GM21576 (cell line): Measurements from ENCODE around the gene NYAP1.
"Not testable (repeated sequence)": the region's sequence is repeated elsewhere in the genome, so short reads cannot be mapped to it uniquely, and the experiment has no call there.

Experiments
- ATAC-seq: cut with Tn5 transposase; IDR thresholded peaks from one replicate; pipeline ENCODE4 v1.9.1; 2021; ENCODE audit warnings: mild to moderate bottlenecking, moderate library complexity; ENCODE audit not compliant: unreplicated experiment

The NYAP1 gene

DNA sequence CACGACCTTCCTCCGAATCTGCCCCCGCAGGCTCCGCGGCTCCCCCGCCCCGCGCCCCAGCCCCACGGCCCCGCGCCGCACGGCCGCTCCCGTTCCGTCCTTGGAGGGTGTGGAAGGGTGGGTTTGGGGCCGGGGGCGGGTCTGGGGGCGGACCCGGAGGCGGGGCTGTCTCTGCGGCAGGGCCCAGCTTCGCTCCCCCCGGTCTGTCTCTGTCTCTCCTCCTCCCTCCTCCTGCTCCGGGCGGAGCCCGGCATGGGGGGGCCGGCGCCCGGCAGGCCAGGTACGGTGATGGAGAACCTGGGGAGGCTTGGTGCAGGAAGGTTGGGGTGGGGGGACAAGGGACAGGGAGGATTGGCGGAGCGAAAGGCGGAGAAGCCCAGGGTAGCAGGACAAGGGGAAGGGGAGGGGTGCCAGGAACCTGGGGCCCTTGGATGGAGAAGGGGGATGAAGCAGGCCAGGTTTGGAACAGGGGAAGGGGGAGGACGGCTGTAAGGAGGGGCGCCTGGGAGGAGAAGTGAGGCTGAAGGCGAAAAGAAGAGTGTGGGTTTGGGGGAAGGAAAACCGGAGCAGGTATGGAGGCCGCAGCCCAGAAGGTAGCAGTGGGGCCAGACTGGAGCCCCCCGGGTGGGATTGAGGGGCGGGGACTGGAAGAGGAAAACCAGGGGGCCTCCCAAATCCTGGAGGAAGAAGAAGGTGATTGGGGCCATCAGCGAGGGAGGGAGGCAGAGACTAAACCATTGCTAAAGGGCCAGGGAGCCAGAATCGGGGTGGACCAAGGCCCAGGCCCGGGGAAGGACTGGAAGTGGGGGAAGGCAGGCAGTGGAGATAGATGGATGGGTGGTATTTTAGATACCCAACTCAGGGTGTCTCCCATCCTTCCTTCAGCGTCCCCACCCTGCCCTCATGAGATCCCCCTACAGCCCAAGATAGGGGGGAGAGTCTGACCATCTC lies at the start of gene NYAP1:
Gene NYAP1 (plus strand): TSS at position 206 of the 951 bp plus-strand sequence. CDS start 1,385 bp downstream, outside the sequence.
- no peak for ATAC-seq

- ATAC-seq, result no peak
Measured at GRCh38 chr7:100434297-100435144, 49.2 kb upstream of the NYAP1 start.

DNA sequence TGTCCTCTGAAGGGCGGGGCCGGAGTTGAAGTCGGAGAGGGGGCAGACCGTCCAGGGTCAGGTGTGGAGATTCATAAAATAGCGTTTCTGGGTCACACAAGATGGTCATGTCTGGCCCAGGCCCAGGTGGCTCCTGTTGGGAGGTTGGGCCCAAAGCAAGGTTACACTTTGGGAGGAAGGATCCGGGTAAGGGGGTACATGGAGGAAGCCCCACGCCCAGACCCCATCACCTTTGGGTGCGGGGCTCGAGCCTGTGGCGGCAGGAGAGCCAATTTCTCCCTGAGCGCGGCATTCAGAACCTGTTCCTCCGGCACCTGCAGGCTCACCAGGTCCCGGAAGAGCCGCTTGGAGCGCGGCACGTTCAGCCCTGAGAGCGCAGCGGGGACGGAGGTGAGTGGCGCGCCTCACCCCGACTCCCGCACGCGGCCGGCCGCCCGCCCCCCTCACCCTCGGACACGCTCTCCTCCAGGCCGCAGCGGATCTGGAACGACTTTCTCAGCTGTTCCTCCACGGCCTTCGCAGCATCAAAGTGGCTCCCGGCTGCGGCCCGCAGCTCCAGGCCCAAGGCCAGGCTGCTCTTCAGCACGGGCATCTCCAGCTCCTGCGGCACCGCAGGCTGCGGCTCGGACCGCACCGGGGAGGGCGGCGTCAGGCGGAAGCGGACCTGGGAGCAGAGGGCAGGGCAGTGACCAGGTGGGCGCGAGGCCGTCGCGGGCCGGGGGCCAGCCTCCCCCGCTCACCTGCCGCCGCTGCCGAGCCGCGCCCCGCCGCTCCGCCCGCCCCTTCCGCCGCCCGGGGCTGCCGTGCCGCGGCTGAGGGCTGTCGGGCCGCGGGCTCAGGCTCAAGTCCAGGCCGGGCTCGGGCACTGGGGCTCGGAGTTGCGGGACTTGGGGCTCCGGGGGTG lies 48.1 kb upstream of the NYAP1 start:
- peak; percentile 20 for ATAC-seq

GRCh38 chr7:100437150-100438100 lies 46.3 kb upstream of the NYAP1 start:
- ATAC-seq, result no peak

- no peak for ATAC-seq
Measured at GRCh38 chr7:100438172-100438571, 45.6 kb upstream of the NYAP1 start.

DNA sequence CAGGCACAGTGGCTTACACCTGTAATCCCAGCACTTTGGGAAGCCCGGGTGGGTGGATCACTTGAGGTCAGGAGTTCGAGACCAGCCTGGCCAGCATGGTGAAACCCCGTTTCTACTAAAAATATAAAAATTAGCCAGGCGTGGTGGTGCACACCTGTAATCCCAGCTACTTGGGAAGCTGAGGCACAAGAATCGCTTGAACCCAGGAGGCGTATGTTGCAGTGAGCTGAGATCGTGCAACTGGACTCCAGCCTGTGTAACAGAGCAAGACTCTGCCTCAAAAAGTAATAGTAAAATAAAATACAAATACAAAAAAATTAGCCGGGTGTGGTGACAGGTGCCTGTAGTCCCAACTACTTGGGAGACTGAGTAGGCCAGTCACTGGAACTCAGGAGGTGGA lies 45.0 kb upstream of the NYAP1 start:
- not testable (repeated sequence) for ATAC-seq

GRCh38 chr7:100439244-100439643 lies 44.5 kb upstream of the NYAP1 start:
- not testable (repeated sequence) for ATAC-seq

DNA sequence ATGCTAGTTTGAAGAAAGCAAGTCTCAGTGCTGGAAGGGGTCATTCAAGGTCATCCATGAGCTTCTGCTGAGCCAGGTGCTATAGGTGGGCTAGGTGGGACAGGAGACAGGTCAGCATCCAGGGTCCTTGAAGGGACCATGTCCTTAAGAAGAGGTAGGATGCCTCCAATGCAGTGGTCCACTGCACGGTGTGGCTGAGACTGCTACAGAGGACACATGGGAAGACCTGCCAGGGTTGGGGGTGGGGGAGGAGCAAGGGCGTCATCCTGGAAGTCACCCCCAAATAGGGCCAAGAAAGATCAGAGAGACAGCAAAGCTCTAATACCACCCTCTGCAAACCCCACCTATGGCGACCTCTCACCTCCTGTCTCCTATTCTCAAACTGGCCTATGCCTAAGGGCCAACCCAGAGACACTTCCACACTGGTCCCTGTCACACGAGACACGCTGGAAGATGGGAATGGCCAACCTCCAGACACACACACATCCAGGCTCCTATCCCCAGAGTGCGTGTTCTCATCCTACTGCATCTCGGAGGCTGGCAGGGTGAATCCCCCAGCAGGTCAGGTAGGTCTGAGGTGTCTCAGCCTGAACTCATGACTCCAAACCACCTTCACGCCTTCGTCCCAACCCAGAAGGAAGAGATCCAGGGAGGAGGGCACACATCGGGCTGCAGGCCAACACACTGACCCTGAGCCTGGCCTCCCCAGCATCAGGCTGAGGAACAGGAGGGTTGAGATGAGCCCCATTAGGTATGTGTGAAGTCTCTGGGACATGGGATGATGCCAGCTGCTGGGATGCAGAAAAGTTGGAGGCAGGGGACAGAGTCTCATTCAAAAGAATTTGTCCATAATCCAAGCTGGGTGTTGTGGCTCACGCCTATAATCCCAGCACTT lies 41.8 kb upstream of the NYAP1 start:
- ATAC-seq, result no peak

DNA sequence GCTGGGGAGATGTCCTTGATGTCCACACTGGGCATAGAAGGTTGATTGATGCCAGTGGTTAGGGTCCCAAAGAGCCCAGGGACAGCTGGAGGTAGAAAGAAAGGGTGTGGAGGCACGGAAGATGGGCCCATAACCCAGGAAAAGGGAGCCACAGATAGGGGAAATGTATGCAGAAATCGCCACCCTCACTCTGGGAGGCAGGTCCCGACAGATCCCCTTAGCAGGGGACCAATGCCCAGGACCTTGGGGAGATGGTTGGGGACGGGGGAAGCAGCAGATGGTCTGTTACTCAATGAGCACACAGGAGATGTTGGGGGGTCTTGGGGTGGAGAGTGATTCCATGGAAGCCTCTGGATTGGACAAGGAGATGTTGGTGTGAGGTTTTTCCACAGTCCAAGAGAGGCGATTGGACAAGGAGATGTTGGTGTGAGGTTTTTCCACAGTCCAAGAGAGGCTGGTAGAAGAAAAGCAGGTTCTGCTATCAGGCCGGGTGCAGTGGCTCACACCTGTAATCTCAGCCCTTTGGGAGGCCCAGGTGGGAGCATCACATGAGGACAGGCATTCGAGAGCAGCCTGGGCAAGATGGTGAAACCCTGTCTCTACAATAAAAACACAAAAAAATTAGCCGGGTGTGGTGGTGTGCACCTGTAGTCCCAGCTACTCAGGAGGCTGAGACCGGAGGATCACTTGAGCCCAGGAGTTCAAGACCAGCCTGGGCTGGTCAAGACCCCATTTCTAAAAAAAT lies 40.5 kb upstream of the NYAP1 start:
- no peak for ATAC-seq

DNA sequence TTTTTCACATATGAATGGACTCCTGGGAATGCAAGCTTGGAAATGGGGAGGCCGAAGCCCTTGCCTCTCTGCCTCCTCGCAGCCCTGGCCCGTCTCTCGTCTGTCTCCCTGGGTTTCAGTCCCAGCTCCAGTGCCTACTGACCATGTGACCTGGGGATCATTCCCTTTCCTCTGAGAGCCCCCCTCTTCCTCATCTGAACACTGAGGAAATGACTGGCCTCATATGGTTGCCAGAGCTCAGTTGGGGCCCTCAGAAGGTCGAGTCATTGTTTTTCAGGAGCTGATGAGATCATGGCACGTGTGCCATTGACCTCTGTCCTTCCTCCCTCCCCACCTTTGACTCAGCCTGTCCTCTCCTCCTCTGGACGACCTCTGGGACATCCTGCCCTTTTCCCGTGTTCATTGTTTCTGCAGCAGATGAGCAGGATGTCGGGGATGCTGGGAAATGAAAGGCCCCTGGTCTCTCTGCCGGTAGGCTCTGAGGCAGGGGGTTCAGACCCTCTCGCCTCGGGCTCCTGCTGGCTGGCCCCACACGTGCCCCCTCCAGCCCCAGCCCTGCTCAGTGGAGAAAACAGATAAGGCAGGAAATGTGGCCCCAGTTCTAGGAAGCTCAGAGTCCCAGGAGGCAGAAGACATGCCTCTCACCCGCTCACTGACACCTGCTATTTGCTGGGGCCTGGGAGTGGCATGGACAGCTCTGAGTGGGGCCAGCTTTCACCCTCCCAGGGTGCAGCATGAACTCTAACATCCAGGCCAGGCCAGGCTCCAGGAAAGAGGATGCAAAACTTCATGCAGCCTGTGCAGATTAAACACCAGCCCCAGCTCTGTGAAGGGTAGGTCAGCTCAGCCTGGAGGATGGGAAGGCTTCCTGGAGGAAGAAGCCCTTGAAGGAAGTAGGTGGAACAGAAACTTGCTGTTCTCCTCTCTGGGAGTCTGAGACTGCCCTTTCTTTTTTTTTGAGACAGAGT lies 39.1 kb upstream of the NYAP1 start:
- ATAC-seq, result no peak

GRCh38 chr7:100446040-100446439 lies 37.7 kb upstream of the NYAP1 start:
- ATAC-seq, result no peak

- not testable (repeated sequence) for ATAC-seq
Measured at GRCh38 chr7:100447363-100447762, 36.4 kb upstream of the NYAP1 start.

DNA sequence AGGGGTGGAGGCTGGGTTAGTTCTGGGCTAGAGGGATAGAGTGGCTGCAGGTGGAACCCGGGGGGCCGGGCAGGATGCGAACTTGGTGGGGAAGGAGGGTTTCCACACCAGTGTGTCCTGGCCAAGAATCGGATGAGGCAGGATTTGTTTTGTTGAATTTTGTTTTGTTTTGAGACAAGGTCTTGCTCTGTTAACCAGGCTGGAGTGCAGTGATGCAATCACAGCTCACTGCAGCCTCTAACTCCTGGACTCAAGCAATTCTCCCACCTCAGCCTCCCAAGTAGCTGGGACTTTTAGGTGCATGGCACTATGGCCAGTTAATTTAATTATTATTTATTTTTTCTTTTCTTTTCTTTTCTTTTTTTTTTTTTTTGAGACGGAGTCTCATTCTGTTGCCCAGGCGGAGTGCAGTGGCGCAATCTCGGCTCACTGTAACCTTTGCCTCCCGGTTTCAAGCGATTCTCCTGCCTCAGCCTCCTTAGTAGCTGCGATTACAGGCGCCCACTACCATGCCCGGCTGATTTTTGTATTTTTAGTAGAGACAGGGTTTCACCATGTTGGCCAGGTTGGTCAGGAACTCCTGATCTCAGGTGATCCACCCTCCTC lies 34.4 kb upstream of the NYAP1 start:
- ATAC-seq, result no peak

DNA sequence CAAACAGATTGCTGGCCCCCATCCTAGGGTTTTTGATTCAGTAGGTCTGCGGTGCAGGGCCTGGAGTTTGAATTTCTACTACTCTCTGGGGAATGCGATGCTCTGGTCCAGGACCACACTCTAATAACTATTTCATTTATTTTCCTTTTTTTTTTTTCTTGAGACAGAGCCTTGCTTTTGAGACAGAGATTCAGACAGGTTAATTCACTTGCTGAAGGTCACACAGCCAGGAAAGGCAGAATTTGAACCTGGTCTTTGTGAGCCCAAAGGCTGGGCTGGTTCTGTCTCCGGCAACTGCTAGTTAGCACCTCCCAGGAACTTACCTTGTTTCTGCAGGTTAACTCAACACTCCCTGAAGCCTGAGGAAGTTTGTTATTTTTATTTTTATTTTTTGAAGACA lies 31.2 kb upstream of the NYAP1 start:
- ATAC-seq, result no peak

DNA sequence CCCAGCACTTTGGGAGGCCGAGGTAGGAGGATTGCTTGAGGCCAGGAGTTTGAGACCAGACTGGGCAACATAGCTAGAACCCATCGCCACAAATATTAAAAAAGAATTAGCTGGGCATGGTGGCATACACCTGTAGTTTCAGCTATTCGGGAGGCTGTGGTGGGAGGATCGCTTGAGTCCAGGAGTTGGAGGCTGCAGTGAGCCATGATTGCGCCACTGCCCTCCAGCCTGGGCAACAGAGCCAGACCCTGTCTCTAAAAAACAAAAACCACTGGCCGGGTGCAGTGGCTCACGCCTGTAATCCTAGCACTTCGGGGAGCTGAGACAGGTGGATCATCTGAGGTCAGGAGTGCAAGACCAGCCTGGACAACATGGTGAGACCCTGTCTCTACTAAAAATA lies 29.9 kb upstream of the NYAP1 start:
- not testable (repeated sequence) for ATAC-seq

DNA sequence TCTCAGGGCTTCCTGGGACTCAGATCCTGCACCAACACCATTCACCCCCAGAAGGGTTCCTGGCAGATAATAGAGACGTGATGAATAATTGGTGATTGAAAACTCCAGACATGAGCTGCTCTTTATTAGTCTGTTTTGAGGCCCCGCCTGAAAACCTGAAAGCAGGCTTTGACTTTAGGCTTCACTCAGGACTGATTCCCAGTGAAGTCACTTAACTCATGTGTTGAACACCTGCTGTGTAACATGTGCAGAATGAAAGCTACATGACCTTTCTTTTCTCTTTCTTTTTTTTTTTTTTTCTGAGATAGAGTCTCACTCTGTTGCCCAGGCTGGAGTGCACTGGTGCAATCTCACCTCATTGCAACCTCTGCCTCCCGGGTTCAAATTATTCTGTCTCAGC lies 28.5 kb upstream of the NYAP1 start:
- ATAC-seq, result no peak
